H1 (cell line): Measurements from ENCODE around the gene ARPC2. TPM values are rescaled to one million over a fixed set of nuclear protein-coding genes. Genes with fewer than 3 reads are reported as not detected.
A peak's percentile ranks its signal among the peaks of the same experiment; 100 is the strongest.

ENCODE experiments used
- ASH2L ChIP-seq: fragments of 200-600, 300-600 bp; sonication (generic); IDR thresholded peaks from one replicate; pipeline ENCODE4 v1.7.1; 2017; ENCODE audit warnings: low read length
- ATF2 ChIP-seq: IDR thresholded peaks from 2 replicates; pipeline ENCODE4 v1.6.1; 2012; ENCODE audit warnings: low read length, inconsistent platforms
- BACH1 ChIP-seq: IDR thresholded peaks from 2 replicates; pipeline ENCODE4 v1.6.1; 2012; ENCODE audit warnings: low read length, improper control_type of control experiment
- CBX5 ChIP-seq: fragments of 300-800, 300-1000 bp; sonication (generic); IDR thresholded peaks from 2 replicates; pipeline ENCODE4 v1.7.1; 2016; ENCODE audit warnings: antibody characterized with exemption, low read length, low read depth
- CEBPB ChIP-seq: IDR thresholded peaks from 2 replicates; pipeline ENCODE4 v1.6.1; 2012; ENCODE audit warnings: low read depth, low read length
- CHD2 ChIP-seq: IDR thresholded peaks from 2 replicates; pipeline ENCODE4 v1.6.1; 2012; ENCODE audit warnings: low read length, improper control_type of control experiment
- CREB1 ChIP-seq: IDR thresholded peaks from 2 replicates; pipeline ENCODE4 v1.6.1; 2012; ENCODE audit warnings: inconsistent platforms
- CTBP2 ChIP-seq: IDR thresholded peaks from 2 replicates; pipeline ENCODE4 v1.7.0; 2011; ENCODE audit warnings: borderline replicate concordance, mild to moderate bottlenecking, moderate library complexity, mixed read lengths, low read length; ENCODE audit not compliant: insufficient read depth, insufficient read length
- EP300 ChIP-seq, 2 experiments: IDR thresholded peaks; 1 replicate in 1 of 2; 2 replicates in 1 of 2; pipeline ENCODE4 v1.6.1; 2011 to 2012; ENCODE audit warnings: low read depth in 2 of 2, low read length in 2 of 2, mild to moderate bottlenecking in 2 of 2, borderline replicate concordance in 1 of 2, inconsistent platforms in 1 of 2, moderate library complexity in 1 of 2
- GABPA ChIP-seq: IDR thresholded peaks from 2 replicates; pipeline ENCODE4 v1.6.1; 2011; ENCODE audit warnings: mild to moderate bottlenecking, low read length, moderate library complexity, borderline replicate concordance; ENCODE audit not compliant: insufficient read depth
- GTF2F1 ChIP-seq: IDR thresholded peaks from 2 replicates; pipeline ENCODE4 v1.6.1; 2012; ENCODE audit warnings: low read depth, low read length, improper control_type of control experiment, borderline replicate concordance
- HDAC6 ChIP-seq: IDR thresholded peaks from one replicate; pipeline ENCODE4 v1.7.1; 2012; ENCODE audit warnings: low read depth, mild to moderate bottlenecking, inconsistent platforms, low read length, moderate library complexity
- JUND ChIP-seq: IDR thresholded peaks from 2 replicates; pipeline ENCODE4 v1.6.1; 2011; ENCODE audit warnings: mild to moderate bottlenecking, improper control_type of control experiment, low read length
- PHF8 ChIP-seq: fragments of 200-600 bp; sonication (generic); conservative IDR thresholded peaks from 2 replicates; pipeline ENCODE4 v1.7.1; 2012; ENCODE audit warnings: low read depth, mild to moderate bottlenecking, inconsistent platforms, low read length, moderate library complexity
- POLR2AphosphoS5 ChIP-seq: IDR thresholded peaks from 2 replicates; pipeline ENCODE4 v1.6.1; 2011; ENCODE audit warnings: low read depth, low read length
- RFX5 ChIP-seq: IDR thresholded peaks from 2 replicates; pipeline ENCODE4 v1.6.1; 2011; ENCODE audit warnings: low read depth, low read length, improper control_type of control experiment, borderline replicate concordance
- RXRA ChIP-seq: IDR thresholded peaks from 2 replicates; pipeline ENCODE4 v1.6.1; 2011; ENCODE audit warnings: low read depth, mild to moderate bottlenecking, low read length, moderate library complexity; ENCODE audit not compliant: insufficient read depth
- SIRT6 ChIP-seq: IDR thresholded peaks from one replicate; pipeline ENCODE4 v1.7.1; 2012; ENCODE audit warnings: low read length, inconsistent platforms
- SIX5 ChIP-seq: IDR thresholded peaks from 2 replicates; pipeline ENCODE4 v1.6.1; 2011; ENCODE audit warnings: mild to moderate bottlenecking, low read depth, low read length
- SUZ12 ChIP-seq: fragments of 200-600 bp; sonication (generic); IDR thresholded peaks from 2 replicates; pipeline ENCODE4 v1.6.1; 2012; ENCODE audit warnings: mild to moderate bottlenecking, inconsistent platforms, low read length, moderate library complexity, mixed read lengths
- TAF1 ChIP-seq: IDR thresholded peaks from 2 replicates; pipeline ENCODE4 v1.6.1; 2011; ENCODE audit warnings: mild to moderate bottlenecking, low read depth, low read length
- TAF7 ChIP-seq: optimal IDR thresholded peaks from 2 replicates; pipeline ENCODE3; 2011; ENCODE audit warnings: low read depth, mild to moderate bottlenecking, inconsistent platforms, low read length, moderate library complexity, borderline replicate concordance
- USF2 ChIP-seq: IDR thresholded peaks from 2 replicates; pipeline ENCODE4 v1.6.1; 2011; ENCODE audit warnings: low read length, improper control_type of control experiment
- polyA plus RNA-seq, 7 experiments: library from polyadenylated mRNA; depleted of rRNA in 3 of 7; stranded (reverse) in 5 of 7; unstranded in 2 of 7; fragments of >200 nt in 5 of 7; fragments of 200-250 nt in 2 of 7; gene quantifications; 1 replicate in 5 of 7; 2 replicates in 1 of 7; 4 replicates in 1 of 7; pipeline versions ENCODE4 v1.2.1 to v1.2.3, GENCODE V29; 2011 to 2013; ENCODE audit warnings: missing spikeins in 2 of 7, mixed read lengths in 2 of 7
- total RNA-seq: library from RNA; stranded (reverse); fragmentation: NEBNext Ultra II Directional; extraction: Animal tissue kit (Norgen Biotek cat#: 25700); gene quantifications from 2 replicates; pipeline ENCODE4 v1.2.1, GENCODE V29; 2021

Gene ARPC2
- total and polyA plus RNA-seq, 2 of the 8 experiments (the other 6 are each of a cell fraction or from before 2014, with no cell fraction given), result 174 to 195 TPM

- TF ChIP-seq EP300 (IDR thresholded peaks at IDR 0.05; ENCODE audit: borderline replicate concordance in 1 of 2, low read depth in 2 of 2, low read length in 2 of 2), result no peak
- TF ChIP-seq PHF8, result peak; percentile 48
- TF ChIP-seq RXRA, result no peak
- TF ChIP-seq ASH2L, result peak; percentile 75
- TF ChIP-seq CREB1, result peak; percentile 78
- no peak for TF ChIP-seq SIRT6
- TF ChIP-seq CBX5, result no peak
- TF ChIP-seq HDAC6, result no peak
- TF ChIP-seq RFX5, result peak; percentile 11; the same call in 1 of the 2 replicates
- TF ChIP-seq SIX5, result no peak
- TF ChIP-seq USF2, result no peak
- no peak for TF ChIP-seq GTF2F1
- no peak for TF ChIP-seq ATF2
- TF ChIP-seq BACH1, result peak; percentile 94
- peak; percentile 33; the same call in 1 of the 2 replicates for TF ChIP-seq POLR2AphosphoS5
- TF ChIP-seq TAF1, result peak; percentile 63
- no peak; the same call in 1 of the 2 replicates for TF ChIP-seq CHD2
- no peak for TF ChIP-seq CEBPB
- TF ChIP-seq SUZ12, result peak; percentile 51; the same call in 1 of the 2 replicates
- peak; percentile 78; the same call in 1 of the 2 replicates for TF ChIP-seq GABPA
- peak; percentile 73 for TF ChIP-seq CTBP2
- no peak for TF ChIP-seq JUND
- peak; percentile 9 for TF ChIP-seq TAF7
Measured at GRCh38 chr2:218216674-218217359, at the start of gene ARPC2 (continued).
